HG03565 (cell line): ENCODE data around the gene CAMTA1.
"Not testable (repeated sequence)": the region's sequence is repeated elsewhere in the genome, so short reads cannot be mapped to it uniquely, and the experiment has no call there.

ENCODE experiments used
- ATAC-seq: cut with Tn5 transposase; IDR thresholded peaks from one replicate; pipeline ENCODE4 v1.9.1; 2021; ENCODE audit warnings: mild to moderate bottlenecking, moderate library complexity; ENCODE audit not compliant: unreplicated experiment

CAMTA1 gene

DNA sequence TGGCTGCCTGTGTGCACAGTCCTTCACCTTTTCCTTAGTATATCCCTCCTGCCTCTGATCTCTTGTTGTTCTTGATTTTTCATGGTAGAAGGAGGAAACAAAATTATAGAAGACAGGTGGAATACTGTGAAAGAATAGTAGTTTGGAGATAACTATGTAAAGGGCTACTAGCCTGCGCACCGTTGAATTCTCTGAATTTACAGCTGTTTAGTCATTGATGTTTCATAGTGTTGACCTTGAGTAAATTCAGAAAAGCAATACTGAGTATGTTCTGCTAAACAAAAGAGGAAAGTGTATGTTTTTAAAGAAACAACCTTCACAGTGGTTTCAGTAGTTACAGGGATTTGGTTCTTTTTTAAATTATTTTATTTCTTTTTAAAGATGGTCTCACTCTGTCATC is 18.1 kb downstream of the CAMTA1 start:
- ATAC-seq = no peak

DNA sequence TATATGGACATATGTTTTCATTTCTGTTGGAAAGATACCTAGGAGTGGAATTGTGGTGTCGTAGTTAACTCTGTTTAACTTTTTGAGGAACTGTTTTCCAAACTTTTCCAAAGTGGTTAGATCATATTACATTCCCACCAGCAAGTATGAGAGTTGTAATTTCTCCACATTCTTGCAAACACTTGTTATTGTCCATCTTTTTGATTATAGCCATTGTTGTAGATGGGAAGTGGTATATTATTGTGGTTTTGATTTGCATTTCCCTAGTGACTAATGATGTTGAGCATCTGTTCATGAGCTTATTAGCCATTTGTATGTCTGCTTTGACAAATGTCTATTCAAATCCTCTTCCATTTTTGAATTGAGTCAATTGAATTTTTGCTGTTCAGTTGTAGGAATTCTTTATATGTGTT is 19.8 kb downstream of the CAMTA1 start:
- ATAC-seq = no peak

DNA sequence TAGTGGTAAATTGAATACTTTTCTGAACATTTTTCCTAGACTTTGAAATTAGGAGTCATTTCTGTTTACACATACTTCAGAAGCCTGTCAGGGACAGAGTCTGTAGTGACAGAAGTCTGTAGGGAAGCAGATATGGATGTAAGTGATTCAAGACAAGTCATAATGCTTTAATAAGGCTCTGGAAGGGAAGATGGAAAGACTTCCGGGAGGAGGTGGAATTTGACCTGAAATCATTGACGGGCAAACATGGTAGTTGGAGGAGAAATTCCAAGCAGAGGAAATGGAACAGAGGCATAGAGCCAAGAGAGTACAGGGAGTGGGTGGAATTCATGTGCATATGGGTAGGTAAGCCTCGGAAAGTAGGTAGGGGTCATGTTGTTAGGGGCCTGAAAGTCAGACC is 22.5 kb downstream of the CAMTA1 start:
- ATAC-seq = no peak

DNA sequence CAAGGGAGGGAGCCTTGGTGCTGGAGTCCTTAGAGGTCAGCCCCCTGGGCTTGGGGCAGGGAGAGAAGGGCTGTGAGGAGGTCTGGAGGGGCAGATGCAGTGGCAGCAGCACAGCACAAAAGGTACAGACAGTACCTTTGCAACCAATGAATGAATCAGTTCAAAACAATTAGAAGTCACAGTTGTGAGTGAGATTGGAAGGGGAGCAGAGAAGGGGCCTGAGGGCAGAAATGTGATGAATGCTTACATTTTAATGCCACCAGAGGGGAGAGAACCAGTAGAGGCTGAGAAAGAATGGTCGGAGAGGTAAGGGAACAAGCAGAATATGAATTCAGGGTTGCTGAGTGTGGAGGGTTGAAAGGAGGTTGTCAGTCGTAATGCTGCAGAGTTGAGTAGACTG is 24.2 kb downstream of the CAMTA1 start:
- ATAC-seq = no peak

GRCh38 chr1:6810146-6810734 is 25.0 kb downstream of the CAMTA1 start:
- not testable (repeated sequence) for ATAC-seq

GRCh38 chr1:6811583-6811982 is 26.3 kb downstream of the CAMTA1 start:
- ATAC-seq = no peak

GRCh38 chr1:6813165-6813564 is 27.9 kb downstream of the CAMTA1 start:
- no peak for ATAC-seq

GRCh38 chr1:6815726-6816125 is 30.5 kb downstream of the CAMTA1 start:
- ATAC-seq = no peak

DNA sequence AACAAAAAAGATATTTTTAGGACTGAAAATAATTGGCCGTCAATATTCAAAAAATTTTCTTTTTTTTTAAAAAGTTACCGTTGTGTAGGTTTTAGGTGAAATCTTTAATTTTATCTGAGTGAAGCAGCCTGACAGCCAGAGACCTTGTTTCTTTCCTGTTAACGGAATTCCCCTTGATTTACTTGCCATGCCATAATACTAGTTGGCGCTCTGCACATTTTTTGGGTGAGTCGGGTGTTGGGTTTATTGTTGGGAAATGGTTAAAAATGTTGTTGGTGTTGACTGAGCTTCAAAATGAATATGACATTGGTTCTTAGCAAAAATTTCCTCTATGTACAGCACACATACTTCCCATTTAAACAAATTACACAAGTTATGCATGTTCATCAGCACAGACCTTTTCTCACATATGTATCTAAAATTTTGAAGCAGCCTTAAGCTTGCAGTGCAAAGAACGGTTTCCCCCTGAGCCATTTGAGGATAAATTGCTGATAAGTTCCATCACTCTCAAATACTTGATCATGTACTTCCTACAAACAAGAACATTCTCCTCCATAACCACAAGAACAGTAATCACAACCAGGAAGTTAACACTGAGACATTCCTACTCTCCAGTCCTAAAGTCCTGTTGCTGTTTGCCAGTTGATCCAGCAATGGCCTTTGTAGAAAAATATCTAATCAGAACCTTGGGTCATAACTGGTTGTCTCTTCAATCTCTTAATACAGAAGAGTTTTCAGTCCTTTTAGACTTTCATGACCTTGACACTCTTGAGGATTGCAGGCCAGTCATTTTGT is 34.2 kb downstream of the CAMTA1 start:
- no peak for ATAC-seq

- no peak for ATAC-seq
Observed at GRCh38 chr1:6820899-6821298, 35.6 kb downstream of the CAMTA1 start.

DNA sequence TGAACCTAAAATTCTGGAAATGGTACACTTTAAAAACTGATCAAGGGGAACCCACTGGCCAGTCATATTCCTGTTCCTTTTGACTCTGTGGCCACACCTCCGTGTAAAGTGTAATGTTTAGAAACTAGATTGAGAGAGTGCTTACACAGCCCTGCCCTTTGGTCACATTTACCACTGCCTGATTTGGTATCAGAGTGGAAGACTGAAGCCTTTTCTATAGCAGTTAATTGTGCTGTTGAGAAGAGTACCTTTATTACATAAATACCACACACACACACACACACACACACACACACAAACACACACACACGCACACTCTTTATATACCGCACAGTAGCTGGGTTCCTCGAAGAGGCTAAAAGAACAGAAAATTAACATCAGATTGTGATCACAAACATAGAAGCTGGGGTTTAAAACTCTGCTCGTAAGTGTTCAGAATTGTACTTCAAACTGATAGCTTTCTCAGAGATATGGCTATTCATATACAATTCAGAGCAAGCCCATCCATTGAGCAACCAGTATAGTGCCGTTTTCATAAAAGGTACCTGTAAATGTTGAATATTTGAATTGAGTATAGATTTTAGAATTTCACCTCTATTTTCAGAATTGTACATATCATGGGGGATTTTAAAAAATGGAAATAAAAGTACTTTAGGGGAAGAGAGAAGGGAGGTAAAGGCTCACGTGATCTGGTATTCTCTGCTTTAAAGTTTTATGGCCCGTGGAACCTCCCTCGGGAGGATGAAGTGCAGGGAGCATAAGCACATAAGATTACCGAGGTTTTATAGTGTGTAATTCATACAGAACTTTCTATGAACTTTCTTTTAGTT is 37.5 kb downstream of the CAMTA1 start:
- ATAC-seq = no peak

- ATAC-seq = no peak
Observed at GRCh38 chr1:6823793-6824192, 38.5 kb downstream of the CAMTA1 start.

- ATAC-seq = no peak
Observed at GRCh38 chr1:6824665-6825368, 39.6 kb downstream of the CAMTA1 start.

- ATAC-seq = no peak
Observed at GRCh38 chr1:6825828-6826227, 40.6 kb downstream of the CAMTA1 start.

GRCh38 chr1:6827079-6827478 is 41.8 kb downstream of the CAMTA1 start:
- ATAC-seq = no peak

DNA sequence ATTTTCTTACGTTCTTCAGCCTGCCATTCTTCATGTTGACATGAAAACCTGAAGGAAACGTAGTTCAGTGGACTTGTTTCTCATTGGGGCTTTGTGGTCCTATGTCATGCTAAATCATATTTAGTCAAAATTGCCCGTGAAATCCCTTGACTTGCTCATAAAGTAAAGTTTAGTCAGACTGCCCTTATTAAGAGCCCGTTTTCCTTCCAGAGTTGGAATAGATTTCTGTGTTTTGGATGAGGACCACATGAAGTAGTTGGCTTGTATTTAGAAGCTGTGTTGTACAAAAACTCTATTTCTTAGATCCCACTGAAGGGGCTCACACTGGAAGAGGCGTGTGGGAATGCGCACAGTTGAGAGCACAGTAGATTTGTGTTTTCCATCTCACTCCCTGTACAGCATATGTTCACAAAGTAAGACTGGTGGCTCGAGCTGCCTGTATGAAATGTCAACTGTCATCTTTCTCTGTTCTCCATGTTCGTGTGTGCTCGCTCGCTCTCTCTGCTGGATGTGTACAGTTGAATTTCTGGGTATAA is 42.4 kb downstream of the CAMTA1 start:
- ATAC-seq = no peak

DNA sequence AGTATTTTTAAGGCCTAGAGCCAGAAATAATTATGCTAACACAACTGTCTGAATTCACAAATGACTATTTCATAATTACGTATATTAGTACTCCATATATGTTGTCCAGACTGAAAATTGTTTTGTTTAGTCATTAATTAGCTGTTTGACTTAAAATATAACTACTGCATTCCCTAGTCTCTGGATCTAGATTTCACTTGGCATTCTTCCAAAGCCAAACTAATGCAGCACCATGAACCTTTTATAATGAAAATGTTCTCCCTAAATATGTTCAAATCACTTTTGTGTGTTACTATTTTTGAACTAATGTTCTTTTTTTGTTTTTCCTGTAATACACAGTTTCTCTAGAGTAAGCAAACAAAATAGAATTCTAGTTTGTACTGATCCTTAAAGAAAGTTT is 46.1 kb downstream of the CAMTA1 start:
- ATAC-seq = no peak

- ATAC-seq = not testable (repeated sequence)
Observed at GRCh38 chr1:6832006-6832405, 46.8 kb downstream of the CAMTA1 start.

DNA sequence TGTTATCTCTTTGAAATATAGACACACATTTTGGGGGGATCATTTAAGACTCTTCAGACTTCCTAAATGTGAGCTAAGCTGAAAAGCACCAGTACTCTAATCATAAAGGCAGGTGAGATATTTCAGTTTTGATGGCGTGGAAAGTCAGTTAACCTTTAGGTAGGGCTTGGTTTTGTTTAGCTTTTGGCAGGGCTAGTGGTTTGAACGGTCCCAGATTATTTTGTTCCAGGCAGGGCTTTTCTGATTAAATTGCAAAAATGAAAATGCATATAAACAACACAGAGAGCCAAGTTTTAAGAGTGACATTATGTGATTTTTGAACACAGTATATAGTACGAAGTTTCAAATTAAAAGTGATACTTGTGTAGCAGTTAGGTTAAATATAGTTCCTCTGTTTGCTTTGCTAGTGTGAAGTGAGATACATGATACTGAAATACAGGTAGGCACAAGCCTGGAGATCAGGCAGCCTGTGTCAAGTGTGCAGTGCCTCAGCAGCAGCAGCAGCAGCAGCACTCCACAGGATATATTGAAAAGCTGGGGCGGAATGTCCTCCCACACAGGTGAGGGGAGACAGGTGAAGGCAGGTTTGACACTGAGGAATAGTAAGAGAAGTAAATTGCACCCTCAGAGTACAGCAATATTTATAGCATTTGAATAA is 47.4 kb downstream of the CAMTA1 start:
- ATAC-seq = no peak

- ATAC-seq = no peak
Observed at GRCh38 chr1:6833804-6834203, 48.5 kb downstream of the CAMTA1 start.
